D721Med (cell line): ENCODE results near the gene ZFAND3.

Experiments used
- DNase-seq: peaks from one replicate; pipeline ENCODE4 v3.0.0; 2011; ENCODE audit warnings: low spot score; ENCODE audit not compliant: insufficient read length
- FAIRE-seq: peaks from 2 replicates; lab custom pipeline; 2011; peaks lifted over from hg19 to GRCh38; lab: Jason Lieb, UNC
- CTCF ChIP-seq: IDR thresholded peaks from 2 replicates; pipeline ENCODE4 v1.5.1; 2012; ENCODE audit warnings: mild to moderate bottlenecking, control low read depth; ENCODE audit not compliant: insufficient read depth; ENCODE audit errors: missing control alignments

The ZFAND3 gene

DNA sequence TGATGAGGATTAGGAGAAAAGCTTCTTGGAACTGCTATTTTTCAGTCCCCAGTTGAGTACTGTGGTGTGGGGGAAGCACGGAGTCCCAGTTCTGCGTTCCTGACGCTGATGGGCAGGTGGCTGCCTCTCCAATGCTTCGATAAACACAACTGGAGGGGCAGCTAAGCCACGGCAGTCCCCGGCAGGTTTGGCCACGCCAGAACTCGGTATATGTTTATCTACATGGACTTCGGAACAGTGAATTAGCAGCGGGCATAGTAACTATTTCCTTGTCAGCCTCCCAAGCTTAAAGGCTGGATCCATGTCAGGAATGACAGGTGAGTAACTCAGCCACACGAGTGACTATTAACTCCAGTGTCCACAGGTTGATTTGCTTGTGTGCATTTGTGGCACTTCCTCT, 354.4 kb downstream of the ZFAND3 start:
- TF ChIP-seq CTCF: no peak
- DNase-seq (no peak), FAIRE-seq (no peak)

DNA sequence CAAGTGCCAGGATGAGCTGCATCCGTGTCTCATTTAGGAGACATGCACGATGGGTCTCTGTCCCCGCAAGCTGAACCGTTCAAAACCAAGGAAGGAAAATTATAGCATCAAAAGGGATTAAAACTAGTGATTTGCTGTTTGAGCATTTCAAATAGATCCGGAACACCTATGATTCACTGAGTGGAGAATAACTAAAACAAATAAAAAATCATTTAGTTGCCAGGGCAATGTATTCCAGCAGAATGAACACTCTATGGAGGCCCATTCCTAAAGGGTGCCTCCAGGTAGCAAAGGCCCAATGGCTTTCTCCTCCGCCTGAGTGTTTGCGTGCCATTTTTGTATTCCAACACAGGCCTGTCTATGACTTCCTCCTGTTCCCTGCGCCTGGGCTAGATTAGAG, 354.8 kb downstream of the ZFAND3 start:
- no peak for TF ChIP-seq CTCF
- no peak for FAIRE-seq
- no peak for DNase-seq

- DNase-seq: no peak
- no peak for TF ChIP-seq CTCF
- FAIRE-seq: no peak
These were observed 355.4 kb downstream of the ZFAND3 start for GRCh38 chr6:38174806-38175495.

GRCh38 chr6:38175786-38176185, 356.3 kb downstream of the ZFAND3 start:
- DNase-seq: no peak
- FAIRE-seq: no peak
- TF ChIP-seq CTCF: no peak

GRCh38 chr6:38176797-38177751, 357.5 kb downstream of the ZFAND3 start:
- no peak for TF ChIP-seq CTCF
- FAIRE-seq (no peak), DNase-seq (peak; percentile 79)

GRCh38 chr6:38177882-38178583, 358.5 kb downstream of the ZFAND3 start:
- TF ChIP-seq CTCF: no peak
- DNase-seq (no peak), FAIRE-seq (no peak)
